ENCODE results near the gene GPR108.
"Not testable (repeated sequence)": the region's sequence is repeated elsewhere in the genome, so short reads cannot be mapped to it uniquely, and the experiment has no call there.

GRCh38 chr19:6776045-6776444 lies 38.7 kb upstream of the GPR108 start:
- not testable (repeated sequence) for TF ChIP-seq CTCF (IDR thresholded peaks at IDR 0.05; ENCODE audit: control extremely low read depth in 1 of 3, insufficient read depth in 1 of 3, low read depth in 1 of 3, low read length in 3 of 3); EZH2 (IDR thresholded peaks at IDR 0.05; ENCODE audit: low read depth, low read length, severe bottlenecking); TAF1 (IDR thresholded peaks at IDR 0.05; ENCODE audit: low read depth, low read length); EGR1 (IDR thresholded peaks at IDR 0.05; ENCODE audit: borderline replicate concordance, low read depth, low read length); GABPA (IDR thresholded peaks at IDR 0.05; ENCODE audit: borderline replicate concordance, insufficient read depth, low read length); SP4 (IDR thresholded peaks at IDR 0.05; ENCODE audit: low read length); BRCA1 (IDR thresholded peaks at IDR 0.05; ENCODE audit: low read depth, low read length); MAFK (IDR thresholded peaks at IDR 0.05; ENCODE audit: low read depth, low read length)
- TF ChIP-seq, protein P1, sequence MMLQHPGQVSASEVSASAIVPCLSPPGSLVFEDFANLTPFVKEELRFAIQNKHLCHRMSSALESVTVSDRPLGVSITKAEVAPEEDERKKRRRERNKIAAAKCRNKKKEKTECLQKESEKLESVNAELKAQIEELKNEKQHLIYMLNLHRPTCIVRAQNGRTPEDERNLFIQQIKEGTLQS (IDR thresholded peaks at IDR 0.05; ENCODE audit: insufficient read depth, low read depth, low read length) = not testable (repeated sequence)
- TF ChIP-seq, protein P2, sequence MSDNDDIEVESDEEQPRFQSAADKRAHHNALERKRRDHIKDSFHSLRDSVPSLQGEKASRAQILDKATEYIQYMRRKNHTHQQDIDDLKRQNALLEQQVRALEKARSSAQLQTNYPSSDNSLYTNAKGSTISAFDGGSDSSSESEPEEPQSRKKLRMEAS (IDR thresholded peaks at IDR 0.05) = not testable (repeated sequence)
